Esophagus muscularis mucosa (tissue), 4 donors: ENCODE measurements around the gene TRAPPC6A. TPM values are rescaled to one million over a fixed set of nuclear protein-coding genes. Genes with fewer than 3 reads are reported as not detected.
A peak's percentile ranks its signal among the peaks of the same experiment; 100 is the strongest.

Experiments
- DNase-seq: peaks from one replicate; pipeline ENCODE4 v3.0.0-alpha.2; 2017; ENCODE audit errors: extremely low spot score
- H3K27ac ChIP-seq, 4 donors: fragments of 200-600 bp; sonication (generic); replicated peaks in 1 of 4; 1 replicate in 3 of 4; 2 replicates in 1 of 4; pipeline ENCODE4 v1.5.1; 2016 to 2019; ENCODE audit warnings: mild to moderate bottlenecking in 1 of 4
- H3K27me3 ChIP-seq, 4 donors: fragments of 200-600 bp; sonication (generic); one replicate each; pipeline versions ENCODE4 v1.5.1 to v1.6.0; 2016 to 2019
- H3K36me3 ChIP-seq, 4 donors: fragments of 200-600 bp; sonication (generic); one replicate each; pipeline ENCODE4 v1.5.1; 2016 to 2019
- H3K4me1 ChIP-seq, 4 donors: fragments of 200-600 bp; sonication (generic); one replicate each; pipeline ENCODE4 v1.5.1; 2016 to 2019
- H3K4me3 ChIP-seq, 4 donors: fragments of 200-600 bp; sonication (generic); 1 replicate in 2 of 4; 2 replicates in 2 of 4; pipeline ENCODE4 v1.5.1; 2016 to 2019; ENCODE audit warnings: mild to moderate bottlenecking in 4 of 4, moderate library complexity in 1 of 4
- H3K9me3 ChIP-seq, 4 donors: fragments of 200-600 bp; sonication (generic); 1 replicate in 3 of 4; 2 replicates in 1 of 4; pipeline ENCODE4 v1.5.1; 2016 to 2019
- CTCF ChIP-seq, 3 experiments: fragments of 200-600 bp in 2 of 3; fragments of 450-650 bp in 1 of 3; sonication (generic) in 2 of 3; IDR thresholded peaks; one replicate each; pipeline ENCODE4 v1.5.1; 2017 to 2019; ENCODE audit warnings: antibody characterized with exemption in 3 of 3, mild to moderate bottlenecking in 2 of 3, moderate library complexity in 1 of 3
- EP300 ChIP-seq: sonication (generic); formaldehyde crosslinking; IDR thresholded peaks from one replicate; pipeline ENCODE4 v1.6.1; 2017; ENCODE audit warnings: antibody characterized with exemption
- POLR2A ChIP-seq: fragments of 450-650 bp; IDR thresholded peaks from one replicate; pipeline ENCODE4 v1.6.1; 2017; ENCODE audit warnings: antibody characterized with exemption, moderate library complexity, mild to moderate bottlenecking, low read depth
- POLR2AphosphoS5 ChIP-seq, 2 donors: sonication (generic); formaldehyde crosslinking; IDR thresholded peaks; one replicate each; pipeline ENCODE4 v1.6.1; 2017; ENCODE audit warnings: antibody characterized with exemption in 2 of 2
- WGBS: methylation state at CpG from one replicate; pipeline ENCODE4 v1.1.5; 2018; 5-methylcytosine and 5-hydroxymethylcytosine counted together
- intact Hi-C: fragments of 100-400 bp; cut with DNase I; formaldehyde crosslinking; loops from one replicate; pipeline ENCODE4 v1.15.1; 2023
- total RNA-seq, 4 donors: library from RNA; depleted of rRNA; stranded (reverse); fragments of >200 nt; gene quantifications; one replicate each; pipeline versions ENCODE4 v1.1.0 to v1.2.1, GENCODE V29; 2016

Gene TRAPPC6A
- total RNA-seq, 4 donors from 2014 or later: 18.3 to 27.0 (median 19.4) TPM

- H3K36me3 ChIP-seq: no peaks in the 10 kb centered on the region
- H3K27me3 ChIP-seq: peaks cover 0 to 50% (median 33%) of the 10 kb centered on the region in 4 donors
- no peak overlapping the region for H3K4me3 ChIP-seq
- WGBS: 89% methylated on average over 7 of the region's 18 CpGs
- H3K9me3 ChIP-seq: no peaks in the 10 kb centered on the region
- intact Hi-C loops: no loop called here
- TF ChIP-seq CTCF (IDR thresholded peaks at IDR 0.05): no peak
- no peak for TF ChIP-seq POLR2A
- TF ChIP-seq POLR2AphosphoS5 (IDR thresholded peaks at IDR 0.05): no peak
- TF ChIP-seq EP300: no peak
- no peak overlapping the region for H3K27ac ChIP-seq
- H3K4me1 ChIP-seq: peaks cover 14 to 28% (median 19%) of the 10 kb centered on the region in 4 donors
- DNase-seq: no peak
Observed at GRCh38 chr19:45162608-45163143, 15.4 kb downstream of the TRAPPC6A start.

GRCh38 chr19:45161738-45162607 is 16.1 kb downstream of the TRAPPC6A start:
- Histone ChIP-seq H3K4me1 (peaks cover 13 to 28% (median 19%) of the 10 kb centered on the region in 4 donors), H3K9me3 (no peaks in the 10 kb centered on the region), H3K27me3 (peaks cover 0 to 55% (median 33%) of the 10 kb centered on the region in 4 donors), H3K36me3 (no peaks in the 10 kb centered on the region), H3K4me3 (no peak overlapping the region), H3K27ac (no peak overlapping the region)
- intact Hi-C loops: no loop called here
- TF ChIP-seq CTCF (IDR thresholded peaks at IDR 0.05) (peak in 2 of 3 experiments; percentile 16 to 38), EP300 (no peak)
- WGBS: 42% methylated on average over 9 of the region's 32 CpGs
- DNase-seq: no peak

GRCh38 chr19:45160870-45161737 is 16.9 kb downstream of the TRAPPC6A start, which contains the start of gene NKPD1:
TSS of gene NKPD1 (minus strand) at chr19:45160982. CDS start at chr19:45160150, 832 bp downstream.
- Histone ChIP-seq H3K36me3 (no peaks in the 10 kb centered on the region), H3K9me3 (no peaks in the 10 kb centered on the region)

GRCh38 chr19:45159971-45160324 is 18.1 kb downstream of the TRAPPC6A start:
- H3K27me3 ChIP-seq: peaks cover 0 to 73% (median 33%) of the 10 kb centered on the region in 4 donors
- no peaks in the 10 kb centered on the region for H3K36me3 ChIP-seq
- peaks cover 8 to 25% (median 13%) of the 10 kb centered on the region in 4 donors for H3K4me1 ChIP-seq
- TF ChIP-seq EP300 (no peak), POLR2A (no peak), CTCF (IDR thresholded peaks at IDR 0.05) (no peak), POLR2AphosphoS5 (IDR thresholded peaks at IDR 0.05) (no peak)
- no peak for DNase-seq
- H3K4me3 ChIP-seq: no peak overlapping the region
- H3K27ac ChIP-seq: no peak overlapping the region
- intact Hi-C loops: no loop called here
- WGBS: 81% methylated on average over 10 of the region's 10 CpGs
- no peaks in the 10 kb centered on the region for H3K9me3 ChIP-seq

More at GRCh38 chr19:45160870-45161737, 16.9 kb downstream of the TRAPPC6A start, which contains the start of gene NKPD1:
- no peak within 1 kb of the TSS for H3K4me3 ChIP-seq
- WGBS: 57% methylated on average over 6 of the region's 29 CpGs
- H3K27ac ChIP-seq: no peak within 1 kb of the TSS
- TF ChIP-seq CTCF (IDR thresholded peaks at IDR 0.05): no peak
- TF ChIP-seq POLR2AphosphoS5 (IDR thresholded peaks at IDR 0.05): no peak
- intact Hi-C loops: no loop called here
- DNase-seq: no peak
- peaks cover 0 to 64% (median 33%) of the 10 kb centered on the region in 4 donors for H3K27me3 ChIP-seq
- peaks cover 9 to 28% (median 16%) of the 10 kb centered on the region in 4 donors for H3K4me1 ChIP-seq
